CD14-positive monocyte (primary cell): ENCODE data around the gene GALNT12. TPM values are rescaled to one million over a fixed set of nuclear protein-coding genes. Genes with fewer than 3 reads are reported as not detected.

Experiments used
- DNase-seq, 3 donors: peaks; one replicate each; pipeline ENCODE4 v3.0.0-alpha.2; 2011 to 2022
- H2AFZ ChIP-seq: 2 replicates; pipeline ENCODE4 v1.6.0; 2012; ENCODE audit warnings: mild to moderate bottlenecking, low read depth, low read length, inconsistent platforms; ENCODE audit not compliant: insufficient read depth, poor library complexity, severe bottlenecking
- H3K27ac ChIP-seq, 2 donors: 1 replicate in 1 of 2; 2 replicates in 1 of 2; pipeline ENCODE4 v1.5.1; 2012 to 2013; ENCODE audit warnings: low read length in 2 of 2, control low read depth in 1 of 2, inconsistent platforms in 1 of 2, low read depth in 1 of 2, mild to moderate bottlenecking in 1 of 2
- H3K27me3 ChIP-seq, 2 donors: one replicate each; pipeline versions ENCODE4 v1.6.0 to v1.6.1; 2011 to 2013; ENCODE audit warnings: low read length in 2 of 2; ENCODE audit not compliant: control insufficient read depth in 2 of 2, insufficient read depth in 2 of 2
- H3K36me3 ChIP-seq, 2 donors: replicated peaks in 1 of 2; 1 replicate in 1 of 2; 2 replicates in 1 of 2; pipeline versions ENCODE4 v1.5.1 to v1.6.1; 2012 to 2013; ENCODE audit warnings: low read length in 2 of 2, control low read depth in 1 of 2, inconsistent platforms in 1 of 2, mild to moderate bottlenecking in 1 of 2; ENCODE audit not compliant: insufficient read depth in 2 of 2, control insufficient read depth in 1 of 2
- H3K4me1 ChIP-seq, 2 donors: 1 replicate in 1 of 2; 2 replicates in 1 of 2; pipeline versions ENCODE4 v1.5.1 to v1.6.1; 2012 to 2013; ENCODE audit warnings: low read length in 2 of 2, control low read depth in 1 of 2, inconsistent platforms in 1 of 2, mild to moderate bottlenecking in 1 of 2, moderate library complexity in 1 of 2; ENCODE audit not compliant: insufficient read depth in 2 of 2, control insufficient read depth in 1 of 2
- H3K4me2 ChIP-seq: replicated peaks from 2 replicates; pipeline ENCODE3; 2012; ENCODE audit warnings: low read length, moderate library complexity, mild to moderate bottlenecking; ENCODE audit not compliant: poor library complexity, severe bottlenecking; ENCODE audit errors: extremely low read depth
- H3K4me3 ChIP-seq, 3 experiments: fragments of 200-600 bp in 1 of 3; sonication (generic) in 1 of 3; replicated peaks in 1 of 3; 1 replicate in 2 of 3; 2 replicates in 1 of 3; pipeline ENCODE4 v1.5.1; 2011 to 2013; ENCODE audit warnings: low read length in 3 of 3, mild to moderate bottlenecking in 3 of 3, control low read depth in 2 of 3, low read depth in 2 of 3, inconsistent platforms in 1 of 3, moderate library complexity in 1 of 3
- H3K79me2 ChIP-seq: 2 replicates; pipeline ENCODE4 v1.6.0; 2012; ENCODE audit warnings: mild to moderate bottlenecking, control low read depth, inconsistent platforms, low read length, moderate library complexity; ENCODE audit not compliant: insufficient read depth
- H3K9ac ChIP-seq: 2 replicates; pipeline ENCODE4 v1.6.0; 2017; ENCODE audit warnings: low read length, mild to moderate bottlenecking; ENCODE audit not compliant: insufficient read depth, poor library complexity, severe bottlenecking
- H3K9me3 ChIP-seq, 2 donors: replicated peaks in 1 of 2; 1 replicate in 1 of 2; 2 replicates in 1 of 2; pipeline versions ENCODE4 v1.5.1 to v1.6.1; 2012 to 2013; ENCODE audit warnings: low read length in 2 of 2, control low read depth in 1 of 2; ENCODE audit not compliant: control insufficient read depth in 1 of 2, insufficient read depth in 1 of 2
- H4K20me1 ChIP-seq: 2 replicates; pipeline ENCODE4 v1.6.0; 2012; ENCODE audit warnings: mild to moderate bottlenecking, low read length, control low read depth, moderate library complexity; ENCODE audit not compliant: insufficient read depth
- H3K27ac Mint-ChIP-seq, 7 donors: one replicate each; pipeline ENCODE4 v1.8.0; 2020; ENCODE audit warnings: mild to moderate bottlenecking in 7 of 7, mixed read lengths in 7 of 7, moderate library complexity in 6 of 7, inconsistent platforms in 2 of 7
- H3K27me3 Mint-ChIP-seq, 3 donors: one replicate each; pipeline ENCODE4 v1.8.0; 2021 to 2022; ENCODE audit warnings: low read depth in 3 of 3, mild to moderate bottlenecking in 3 of 3, mixed read lengths in 3 of 3, moderate library complexity in 3 of 3, inconsistent platforms in 1 of 3
- H3K36me3 Mint-ChIP-seq, 2 donors: one replicate each; pipeline ENCODE4 v1.8.0; 2020; ENCODE audit warnings: mixed read lengths in 2 of 2, inconsistent platforms in 1 of 2, mild to moderate bottlenecking in 1 of 2
- H3K4me1 Mint-ChIP-seq: one replicate; pipeline ENCODE4 v1.8.0; 2020; ENCODE audit warnings: mild to moderate bottlenecking, mixed read lengths
- H3K4me3 Mint-ChIP-seq, 2 donors: one replicate each; pipeline ENCODE4 v1.8.0; 2020; ENCODE audit warnings: mild to moderate bottlenecking in 2 of 2, mixed read lengths in 2 of 2, moderate library complexity in 1 of 2
- H3K9me3 Mint-ChIP-seq, 7 donors: one replicate each; pipeline ENCODE4 v1.8.0; 2020 to 2022; ENCODE audit warnings: mixed read lengths in 7 of 7, mild to moderate bottlenecking in 6 of 7, moderate library complexity in 6 of 7, inconsistent platforms in 2 of 7
- CTCF ChIP-seq: fragments of 200-600 bp; IDR thresholded peaks from one replicate; pipeline ENCODE4 v1.8.0; 2022; ENCODE audit warnings: antibody characterized with exemption, mild to moderate bottlenecking
- WGBS: methylation state at CpG from one replicate; pipeline ENCODE4 v1.1.5; 2013; ENCODE audit warnings: missing lambda C conversion rate; ENCODE audit not compliant: insufficient coverage; 5-methylcytosine and 5-hydroxymethylcytosine counted together
- intact Hi-C, 2 donors: fragments of 100-400 bp; cut with micrococcal nuclease; formaldehyde crosslinking; loops; one replicate each; pipeline versions ENCODE4 v1.15.0 to v1.15.1; 2023
- polyA plus RNA-seq, 3 donors: library from polyadenylated mRNA; depleted of rRNA in 1 of 3; unstranded in 2 of 3; stranded (reverse) in 1 of 3; fragments of 300-500 nt in 2 of 3; fragments of >200 nt in 1 of 3; fragmentation: Illumina TruSeq in 2 of 3; gene quantifications; 1 replicate in 2 of 3; 2 replicates in 1 of 3; pipeline ENCODE4 v1.2.3, GENCODE V29; 2012 to 2021

The GALNT12 gene
- polyA plus RNA-seq, 3 donors, result 0.16 TPM; not detected in 2

DNA sequence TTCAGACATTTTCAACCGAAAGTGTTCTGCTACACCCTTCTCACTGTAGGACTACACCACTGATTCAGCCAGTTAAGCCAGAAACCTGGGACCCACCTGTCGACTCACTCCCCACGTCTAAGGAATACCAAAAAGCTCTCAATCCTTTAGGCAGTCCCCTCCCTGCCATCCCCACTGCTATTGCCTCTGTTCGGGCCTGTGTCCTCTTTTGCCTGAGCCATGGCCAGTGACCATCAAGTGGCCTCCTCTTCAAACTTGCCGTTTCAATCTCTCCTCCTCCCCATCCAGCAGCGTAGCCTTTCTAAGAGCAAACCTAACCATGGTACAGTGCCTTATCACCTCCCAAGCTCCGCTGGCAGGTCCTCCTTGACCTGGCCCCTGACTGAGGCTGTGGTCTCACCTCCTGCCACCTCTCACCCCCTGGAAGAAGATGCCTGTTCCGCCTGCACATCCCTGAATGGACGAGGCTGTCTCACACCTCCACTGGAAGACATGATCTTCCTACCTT is 64.1 kb downstream of the GALNT12 start:
- H4K20me1 ChIP-seq, result no peaks in the 10 kb centered on the region
- H2AFZ ChIP-seq, result peak overlapping the region; percentile 34
- Mint-ChIP-seq H3K4me1 (peaks cover 51% of the 10 kb centered on the region), H3K9me3 (peaks cover 0 to 4% (median 0%) of the 10 kb centered on the region in 7 donors), H3K27me3 (peaks cover 2 to 6% (median 3%) of the 10 kb centered on the region in 3 donors), H3K36me3 (no peaks in the 10 kb centered on the region), H3K27ac (no peak overlapping the region), H3K4me3 (no peak overlapping the region)
- no peaks in the 10 kb centered on the region for H3K79me2 ChIP-seq
- H3K9ac ChIP-seq, result no peak overlapping the region
- DNase-seq, result no peak
- no peaks in the 10 kb centered on the region for H3K27me3 ChIP-seq
- no peak overlapping the region for H3K4me3 ChIP-seq
- no peaks in the 10 kb centered on the region for H3K9me3 ChIP-seq
- 78% methylated on average over 7 of the region's 9 CpGs for WGBS
- no peaks in the 10 kb centered on the region for H3K36me3 ChIP-seq
- H3K27ac ChIP-seq, result no peak overlapping the region
- H3K4me2 ChIP-seq, result no peak overlapping the region
- intact Hi-C loops, result no loop called here
- peaks cover 25 to 37% of the 10 kb centered on the region in 2 donors for H3K4me1 ChIP-seq
- TF ChIP-seq CTCF, result no peak

DNA sequence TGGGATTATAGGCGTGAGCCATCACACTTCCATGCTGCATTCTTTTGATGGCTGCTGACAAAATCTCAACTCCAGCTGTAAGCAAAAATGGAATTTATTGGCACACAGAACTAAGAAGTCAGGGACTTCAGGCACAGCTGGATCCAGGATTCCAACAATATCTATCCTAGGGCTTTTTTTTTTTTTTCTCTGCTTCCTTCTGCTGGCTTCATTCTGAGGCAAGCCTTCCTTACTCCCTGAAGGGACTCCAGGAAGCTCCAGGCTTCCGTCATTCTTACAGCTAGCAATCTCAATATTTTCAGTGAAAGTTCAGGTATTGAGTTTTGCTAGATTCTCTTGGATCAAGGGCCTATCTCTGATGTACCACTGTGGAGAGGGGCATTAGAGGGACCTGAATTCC is 66.1 kb downstream of the GALNT12 start:
- Histone ChIP-seq H2AFZ (no peak overlapping the region), H3K4me3 (no peak overlapping the region), H3K27me3 (no peaks in the 10 kb centered on the region), H3K27ac (no peak overlapping the region), H3K79me2 (no peaks in the 10 kb centered on the region), H4K20me1 (no peaks in the 10 kb centered on the region), H3K36me3 (no peaks in the 10 kb centered on the region), H3K4me2 (no peak overlapping the region), H3K9ac (no peak overlapping the region), H3K9me3 (no peaks in the 10 kb centered on the region), H3K4me1 (peaks cover 6 to 18% of the 10 kb centered on the region in 2 donors)
- H3K9me3 Mint-ChIP-seq, result peaks cover 0 to 4% (median 0%) of the 10 kb centered on the region in 7 donors
- H3K4me3 Mint-ChIP-seq, result no peak overlapping the region
- 88% methylated on average over 1 of the region's 2 CpGs for WGBS
- H3K4me1 Mint-ChIP-seq, result peaks cover 32% of the 10 kb centered on the region
- intact Hi-C loops, result no loop called here
- H3K27me3 Mint-ChIP-seq, result peaks cover 3 to 7% (median 6%) of the 10 kb centered on the region in 3 donors
- no peak overlapping the region for H3K27ac Mint-ChIP-seq
- DNase-seq, result no peak
- no peaks in the 10 kb centered on the region for H3K36me3 Mint-ChIP-seq
- TF ChIP-seq CTCF, result no peak
